Stimulated activated CD8-positive, alpha-beta memory T cell treated with anti-CD3 and anti-CD28 coated beads, Interleukin-7, amount 100 ng/mL, for 48 hours (primary cell): ENCODE results near the gene DDX41.
A peak's percentile ranks its signal among the peaks of the same experiment; 100 is the strongest.
"Not testable (repeated sequence)": the region's sequence is repeated elsewhere in the genome, so short reads cannot be mapped to it uniquely, and the experiment has no call there.

Experiments used
- DNase-seq, 2 donors: peaks; one replicate each; pipeline ENCODE4 v3.0.0-alpha.2; 2020; ENCODE audit warnings: low read depth in 1 of 2; ENCODE audit errors: extremely low read depth in 1 of 2

DDX41 gene

DNA sequence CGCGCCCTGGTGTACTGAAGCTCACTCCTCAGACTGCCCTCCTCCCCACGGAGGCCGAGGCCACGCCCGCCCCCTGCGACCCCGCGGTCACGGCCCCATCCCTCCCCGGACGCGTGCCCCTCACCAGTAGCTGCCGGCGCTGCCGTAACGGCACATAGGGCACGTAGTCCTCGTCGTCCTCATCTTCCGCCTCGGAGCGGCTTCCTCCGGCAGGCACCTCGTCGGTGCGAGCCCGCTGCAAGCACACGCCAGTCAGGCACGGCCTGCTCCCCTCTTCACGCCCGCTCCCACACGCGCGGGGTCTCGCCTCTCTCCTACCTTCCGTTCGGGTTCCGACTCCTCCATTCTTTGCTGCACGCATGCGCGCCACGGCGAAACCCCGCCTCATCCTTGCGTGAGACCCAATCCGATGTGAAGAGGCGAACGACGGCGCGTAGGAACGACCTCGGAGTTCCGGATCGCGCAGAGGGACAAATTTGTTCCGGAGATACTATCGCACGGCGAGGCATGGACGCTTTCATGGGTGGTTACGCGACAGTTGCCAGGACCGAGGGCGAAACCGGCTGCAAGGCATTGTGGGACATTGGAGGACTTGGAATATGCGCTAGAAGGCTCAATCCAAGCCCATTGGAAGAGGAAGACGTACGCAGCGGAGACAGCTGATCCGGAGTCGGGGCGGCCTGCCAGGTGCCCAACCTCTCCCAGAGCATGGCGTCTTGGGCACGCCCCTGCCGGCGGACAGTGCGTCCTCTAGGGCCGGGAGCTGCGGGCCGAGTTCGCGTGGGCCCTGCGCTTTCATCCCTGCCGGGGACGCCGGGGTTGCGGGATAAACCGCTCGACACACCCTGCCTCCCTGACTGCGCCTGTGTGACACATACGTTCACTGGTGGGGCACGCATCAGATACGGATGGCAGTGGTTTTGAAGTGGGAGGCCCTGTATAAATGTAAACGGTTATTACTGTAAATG lies at the start of gene DDX41:
Gene DDX41 (minus strand): TSS at position 361 of the 968 bp plus-strand sequence. CDS start 16 bp downstream, at position 345.
- DNase-seq: peak; percentile 92 to 93

- no peak for DNase-seq
Measured at GRCh38 chr5:177565046-177565445, 48.3 kb upstream of the DDX41 start.

GRCh38 chr5:177559446-177559941 lies 42.7 kb upstream of the DDX41 start:
- not testable (repeated sequence) for DNase-seq

DNA sequence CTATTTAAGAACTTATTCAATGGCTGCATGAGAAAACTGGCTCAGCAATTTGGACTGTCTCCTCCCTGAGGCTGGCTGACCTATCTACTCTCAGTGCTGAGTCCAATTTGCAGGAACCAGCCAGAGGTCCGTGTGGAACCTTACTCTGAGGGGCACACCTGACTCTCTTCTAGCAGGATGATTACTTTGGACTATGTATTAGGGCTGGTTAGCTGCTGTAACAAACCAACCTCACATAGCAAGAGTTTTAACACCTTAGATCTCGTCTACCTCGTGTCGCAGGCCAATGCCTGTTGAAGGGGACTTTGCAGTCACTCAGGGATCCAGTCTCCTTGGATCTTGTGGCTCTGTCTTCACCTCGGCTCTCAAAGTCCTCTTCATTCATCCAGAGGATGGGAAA lies 41.0 kb upstream of the DDX41 start:
- no peak for DNase-seq

- DNase-seq: no peak
Measured at GRCh38 chr5:177557041-177557647, 40.4 kb upstream of the DDX41 start.

GRCh38 chr5:177555665-177556064 lies 38.9 kb upstream of the DDX41 start:
- no peak for DNase-seq

GRCh38 chr5:177555228-177555627 lies 38.5 kb upstream of the DDX41 start:
- no peak for DNase-seq

- peak; percentile 94 to 95 for DNase-seq
Measured at GRCh38 chr5:177554474-177555111, 37.8 kb upstream of the DDX41 start, which contains the start of gene FAM193B. Gene FAM193B (minus strand): TSS chr5:177554563. CDS start chr5:177554458, 105 bp downstream.

DNA sequence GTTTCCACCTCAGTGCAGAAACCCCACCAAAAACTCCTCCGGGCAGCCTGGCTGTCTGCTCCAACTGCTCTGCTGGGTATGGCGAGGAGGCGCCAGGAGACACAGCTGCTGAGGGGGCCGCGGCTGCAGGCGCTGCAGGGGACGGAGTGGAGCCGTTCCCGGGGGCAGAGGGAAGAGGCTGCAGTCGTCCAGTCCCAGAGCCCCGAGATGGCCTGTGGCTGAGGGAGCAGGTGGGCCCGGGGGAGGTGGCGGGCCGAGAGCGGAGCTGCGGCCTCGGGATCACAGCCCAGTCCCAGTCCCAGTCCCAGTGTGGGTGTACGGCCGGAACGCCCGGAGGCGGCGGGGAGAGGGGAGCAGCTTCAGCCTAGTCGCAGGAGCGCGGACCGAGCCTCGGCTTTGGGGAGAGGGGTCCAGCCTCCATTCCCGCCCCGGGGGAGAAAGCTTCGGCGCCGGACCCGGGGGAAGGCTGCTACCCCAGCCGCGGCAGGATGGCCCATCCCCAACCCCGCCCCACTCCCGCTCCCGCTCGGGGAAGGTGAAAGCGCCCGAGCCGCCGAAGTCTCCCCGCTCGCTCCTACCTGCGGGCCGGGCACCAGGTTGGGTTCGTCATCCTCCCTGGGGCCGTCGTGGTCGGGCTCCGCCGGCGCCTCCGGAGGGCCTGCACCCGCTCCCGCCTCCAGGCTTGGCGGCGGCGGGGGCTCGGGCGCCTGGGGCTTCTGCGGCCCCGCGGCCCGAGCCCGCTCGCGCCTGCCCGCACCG lies 37.1 kb upstream of the DDX41 start:
- peak in 1 of 2 donors; percentile 18 for DNase-seq

DNA sequence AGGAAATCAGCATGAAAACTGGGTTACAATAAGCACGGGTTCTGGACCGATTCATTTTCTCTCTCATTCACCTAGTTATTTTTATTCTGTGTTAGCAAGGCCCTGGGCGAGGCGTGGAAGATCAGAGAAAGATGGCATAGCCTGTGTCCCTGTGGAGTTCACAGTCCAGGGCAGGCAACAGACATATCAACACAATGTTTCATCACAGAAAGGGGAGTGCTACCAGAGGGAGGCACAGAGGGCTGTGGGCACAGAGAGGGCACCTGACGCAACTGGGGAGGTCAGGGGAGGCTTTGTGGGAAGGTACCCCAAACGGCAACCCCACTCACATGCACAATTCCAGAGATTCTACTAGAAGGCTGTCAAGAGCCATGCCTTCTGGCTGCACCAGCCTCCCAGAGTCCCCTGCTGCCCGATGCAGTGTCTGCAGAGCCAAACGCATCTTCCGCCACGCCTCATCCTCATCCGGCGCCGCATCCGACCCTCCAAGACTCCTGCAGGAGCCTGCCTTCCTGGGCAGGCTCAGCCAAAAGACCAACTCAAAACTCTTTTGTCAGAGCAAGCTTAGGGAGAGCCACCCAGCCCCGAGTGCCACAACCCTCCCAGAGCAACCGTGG lies 36.2 kb upstream of the DDX41 start:
- DNase-seq: no peak

DNA sequence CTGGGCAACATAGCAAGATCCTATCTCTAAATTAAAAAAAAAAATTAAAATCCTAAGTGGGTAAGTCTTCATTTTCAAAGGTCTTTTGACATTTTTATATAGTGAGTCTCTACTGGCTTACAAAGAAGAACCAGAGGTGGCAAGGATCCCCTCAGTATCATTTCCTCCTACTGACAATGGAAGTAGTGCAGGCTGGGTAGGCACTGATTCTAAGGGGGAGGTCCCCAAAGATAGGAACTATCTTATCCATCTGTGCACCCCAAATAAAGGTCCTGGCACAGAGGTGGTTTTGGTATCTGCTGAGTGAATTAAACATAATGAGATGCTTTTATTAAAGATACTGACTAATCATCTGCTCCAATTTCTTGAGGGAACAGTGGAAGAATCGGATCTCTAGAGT lies 33.4 kb upstream of the DDX41 start:
- no peak for DNase-seq

GRCh38 chr5:177548495-177548894 lies 31.7 kb upstream of the DDX41 start:
- no peak for DNase-seq

GRCh38 chr5:177547736-177548135 lies 31.0 kb upstream of the DDX41 start:
- no peak for DNase-seq

DNA sequence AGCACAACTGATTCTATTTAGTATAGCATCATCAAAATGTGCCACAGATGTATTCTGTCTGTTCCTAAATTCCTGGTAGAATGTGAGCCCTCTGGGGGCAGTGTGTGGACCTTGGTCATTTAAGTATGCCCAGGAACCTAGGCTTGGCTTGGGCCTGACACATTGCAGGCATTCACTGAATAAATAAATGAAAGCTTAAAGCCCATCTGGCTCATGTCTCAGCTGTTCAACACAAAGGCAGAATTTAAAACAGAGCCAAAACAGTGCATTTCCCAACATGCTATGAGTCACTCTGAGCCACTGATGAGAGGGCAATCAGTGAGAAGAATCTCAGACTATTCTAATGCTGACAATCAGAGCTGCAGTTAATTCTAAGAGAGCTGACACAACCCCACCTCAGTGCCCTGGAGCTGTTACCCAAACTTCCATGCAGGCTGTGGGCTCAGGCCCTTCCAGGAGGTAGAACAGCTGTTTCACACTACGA lies 29.5 kb upstream of the DDX41 start:
- DNase-seq: no peak

DNA sequence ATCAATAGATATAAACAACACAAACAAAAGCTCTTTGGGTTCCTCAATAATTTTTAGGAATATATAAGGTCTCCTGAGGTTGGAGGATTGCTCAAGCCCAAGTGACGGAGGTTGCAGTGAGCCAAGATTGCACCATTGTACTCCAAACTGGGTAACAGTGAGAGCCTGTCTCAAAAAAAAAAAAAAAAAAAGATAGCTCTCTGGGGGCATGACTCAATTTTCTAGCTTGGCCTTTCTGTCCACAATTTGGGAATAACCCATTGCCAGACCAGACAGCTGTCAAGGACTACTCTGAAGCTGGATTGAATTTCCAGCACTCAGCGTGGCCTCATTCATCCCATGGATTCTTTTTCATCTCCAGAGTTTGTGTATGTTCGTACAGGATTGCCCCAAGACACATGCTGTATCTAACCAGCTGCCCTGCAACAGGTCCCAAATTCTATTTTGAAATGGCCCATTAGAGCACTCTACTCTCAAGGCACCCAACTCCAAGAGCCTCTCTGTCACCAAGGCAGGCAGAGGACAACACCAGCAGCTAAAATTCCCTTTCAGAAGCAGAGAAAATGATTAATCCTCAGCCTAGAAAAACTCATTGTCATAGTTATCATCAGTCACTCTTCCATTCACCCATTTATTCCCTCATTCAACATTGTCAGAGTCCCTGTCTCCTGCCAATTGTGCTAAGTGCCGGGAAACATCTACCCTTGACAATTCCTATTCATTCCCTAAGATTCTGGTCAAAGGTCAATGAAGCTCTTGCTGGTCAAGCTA lies 28.9 kb upstream of the DDX41 start:
- DNase-seq: no peak

DNA sequence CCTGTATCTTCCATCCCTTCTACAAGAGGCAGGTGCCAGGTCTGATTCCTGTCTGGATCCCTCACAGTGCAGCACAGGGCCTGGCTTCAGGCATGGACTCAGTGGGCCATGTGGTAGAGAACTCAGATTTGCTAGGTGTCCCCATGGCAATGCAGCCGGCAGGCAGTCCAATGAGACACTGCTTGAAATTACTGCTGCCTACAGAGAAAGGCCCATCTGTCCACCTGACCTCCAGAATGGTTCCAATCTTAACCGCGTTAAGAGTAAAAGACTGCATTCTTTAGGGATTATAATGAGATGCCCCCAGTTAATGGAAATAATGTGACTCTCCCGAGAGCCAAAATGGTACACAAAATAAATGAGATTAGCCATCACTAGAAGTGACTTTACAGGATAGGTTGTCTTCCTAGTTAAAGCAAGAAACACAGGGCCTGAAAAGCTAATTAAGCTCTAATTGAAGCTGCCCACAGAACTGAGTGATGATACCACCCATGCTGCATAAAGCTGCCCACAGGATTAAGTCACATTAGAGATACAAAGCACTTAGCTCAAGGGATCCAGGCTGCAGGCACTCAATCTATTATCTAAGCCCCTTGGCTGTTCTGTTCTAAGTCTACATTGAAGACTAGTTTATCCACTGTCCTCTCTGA lies 26.2 kb upstream of the DDX41 start:
- DNase-seq: no peak

GRCh38 chr5:177540438-177540837 lies 23.7 kb upstream of the DDX41 start:
- no peak for DNase-seq

DNA sequence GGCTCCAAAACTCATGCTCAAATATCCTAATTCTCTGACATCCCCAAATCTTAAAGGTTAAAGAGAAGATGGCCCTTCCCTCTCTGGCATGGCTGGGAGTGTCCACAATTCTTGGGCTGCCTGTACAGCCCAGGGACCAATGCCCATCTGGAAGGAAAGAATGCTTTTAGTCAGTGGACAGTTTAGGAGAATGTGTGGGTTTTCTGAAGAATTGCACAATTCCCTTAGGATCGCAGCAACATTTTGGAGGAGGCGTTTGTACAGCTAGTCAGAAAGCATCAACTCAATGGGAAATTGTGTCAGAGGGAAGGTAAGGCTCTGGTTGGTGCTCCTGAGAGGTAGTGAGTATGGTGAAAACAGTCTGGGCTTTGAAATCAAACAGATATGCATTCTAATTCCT lies 22.6 kb upstream of the DDX41 start:
- no peak for DNase-seq

GRCh38 chr5:177538876-177539275 lies 22.1 kb upstream of the DDX41 start:
- no peak for DNase-seq
